Stimulated activated CD4-positive, alpha-beta T cell treated with anti-CD3 and anti-CD28 coated beads, Interleukin-12 subunit alpha, Interleukin-12 subunit beta, amount 100 ng/mL, for 48 hours (primary cell): ENCODE data around the gene PCDHB7.
"Not testable (repeated sequence)": the region's sequence is repeated elsewhere in the genome, so short reads cannot be mapped to it uniquely, and the experiment has no call there.

Experiments
- DNase-seq, 3 donors: peaks; one replicate each; pipeline ENCODE4 v3.0.0-alpha.2; 2020; ENCODE audit warnings: low read depth in 2 of 3, low spot score in 1 of 3

Gene PCDHB7

DNA sequence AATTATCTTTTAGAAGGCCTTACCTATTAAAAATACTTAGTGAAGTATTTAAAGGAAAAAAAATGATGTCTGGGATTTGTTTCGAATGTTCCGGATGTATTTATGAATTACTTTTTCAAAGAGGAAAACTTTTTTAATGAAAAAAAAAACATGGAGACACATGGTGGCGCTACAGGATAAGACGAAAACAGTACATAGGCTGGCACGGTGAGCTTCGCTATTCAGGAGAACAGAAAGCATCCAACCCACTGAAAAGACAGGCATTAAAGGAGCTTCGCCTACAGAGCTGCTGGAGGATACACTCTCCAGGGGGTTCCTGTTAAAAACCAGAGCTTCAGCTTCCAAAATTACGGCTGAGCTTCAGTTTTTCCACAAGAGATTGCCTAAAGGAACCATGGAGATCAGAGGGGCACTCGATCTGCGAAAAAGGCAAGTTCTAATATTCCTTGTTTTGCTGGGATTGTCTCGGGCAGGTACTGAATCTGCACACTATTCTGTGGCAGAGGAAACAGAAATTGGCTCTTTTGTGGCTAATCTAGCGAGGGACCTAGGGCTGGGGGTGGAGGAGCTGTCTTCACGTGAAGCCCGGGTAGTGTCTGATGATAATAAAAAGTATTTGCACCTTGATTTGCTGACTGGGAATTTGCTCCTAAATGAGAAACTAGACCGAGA lies 50.8 kb downstream of the PCDHB7 start, which contains the start of gene PCDHB14:
Gene PCDHB14 (plus strand): TSS at position 232 of the 672 bp plus-strand sequence. CDS start 163 bp downstream, at position 395.
- no peak for DNase-seq

GRCh38 chr5:141224844-141225243 lies 52.4 kb downstream of the PCDHB7 start:
- DNase-seq: not testable (repeated sequence)

- DNase-seq: not testable (repeated sequence)
Observed at GRCh38 chr5:141225421-141225820, 53.0 kb downstream of the PCDHB7 start.
